ENCODE measurements around the gene TMCC1.

Gene TMCC1

GRCh38 chr3:129658110-129658843, 235.2 kb downstream of the TMCC1 start:
- no peak for DNase-seq (ENCODE audit: low read depth)
- H3K4me3 ChIP-seq (ENCODE audit: control insufficient read depth, low read depth, low read length) = no peak overlapping the region
- no peak for TF ChIP-seq CTCF (IDR thresholded peaks at IDR 0.05; ENCODE audit: control insufficient read depth, insufficient read depth, low read depth, low read length, missing control alignments)

- TF ChIP-seq CTCF (IDR thresholded peaks at IDR 0.05; ENCODE audit: control insufficient read depth, insufficient read depth, low read depth, low read length, missing control alignments) = no peak
- DNase-seq (ENCODE audit: low read depth) = peak; percentile 10
Observed at GRCh38 chr3:129657261-129658046, 236.1 kb downstream of the TMCC1 start.

GRCh38 chr3:129656659-129657247, 236.8 kb downstream of the TMCC1 start:
- no peak overlapping the region for H3K4me3 ChIP-seq (ENCODE audit: control insufficient read depth, low read depth, low read length)
- TF ChIP-seq CTCF (IDR thresholded peaks at IDR 0.05; ENCODE audit: control insufficient read depth, insufficient read depth, low read depth, low read length, missing control alignments) = no peak
- no peak for DNase-seq (ENCODE audit: low read depth)

More at GRCh38 chr3:129657261-129658046, 236.1 kb downstream of the TMCC1 start:
- no peak overlapping the region for H3K4me3 ChIP-seq (ENCODE audit: control insufficient read depth, low read depth, low read length)

GRCh38 chr3:129655291-129655700, 238.2 kb downstream of the TMCC1 start:
- no peak overlapping the region for H3K4me3 ChIP-seq (ENCODE audit: control insufficient read depth, low read depth, low read length)
- no peak for TF ChIP-seq CTCF (IDR thresholded peaks at IDR 0.05; ENCODE audit: control insufficient read depth, insufficient read depth, low read depth, low read length, missing control alignments)
- DNase-seq (ENCODE audit: low read depth) = no peak

- TF ChIP-seq CTCF (IDR thresholded peaks at IDR 0.05; ENCODE audit: control insufficient read depth, insufficient read depth, low read depth, low read length, missing control alignments) = no peak
- no peak overlapping the region for H3K4me3 ChIP-seq (ENCODE audit: control insufficient read depth, low read depth, low read length)
- DNase-seq (ENCODE audit: low read depth) = peak; percentile 55
Observed at GRCh38 chr3:129654131-129654530, 239.4 kb downstream of the TMCC1 start.

- TF ChIP-seq CTCF (IDR thresholded peaks at IDR 0.05; ENCODE audit: control insufficient read depth, insufficient read depth, low read depth, low read length, missing control alignments) = no peak
- no peak for DNase-seq (ENCODE audit: low read depth)
- H3K4me3 ChIP-seq (ENCODE audit: control insufficient read depth, low read depth, low read length) = no peak overlapping the region
Observed at GRCh38 chr3:129653019-129653418, 240.5 kb downstream of the TMCC1 start.

All from AG09309 (cell line).